NCI-H2196 treated with DMSO at 0.1 percent for 48 hours (cell line): Measurements from ENCODE around the gene AKR1E2.
A peak's percentile ranks its signal among the peaks of the same experiment; 100 is the strongest.

Experiments used
- DNase-seq: peaks from one replicate; lab custom pipeline; 2025; ENCODE audit not compliant: unreplicated experiment; lab: John Stamatoyannopoulos, UW

Gene AKR1E2

GRCh38 chr10:4843525-4844180 is 17.6 kb downstream of the AKR1E2 start:
- DNase-seq, result no peak

DNA sequence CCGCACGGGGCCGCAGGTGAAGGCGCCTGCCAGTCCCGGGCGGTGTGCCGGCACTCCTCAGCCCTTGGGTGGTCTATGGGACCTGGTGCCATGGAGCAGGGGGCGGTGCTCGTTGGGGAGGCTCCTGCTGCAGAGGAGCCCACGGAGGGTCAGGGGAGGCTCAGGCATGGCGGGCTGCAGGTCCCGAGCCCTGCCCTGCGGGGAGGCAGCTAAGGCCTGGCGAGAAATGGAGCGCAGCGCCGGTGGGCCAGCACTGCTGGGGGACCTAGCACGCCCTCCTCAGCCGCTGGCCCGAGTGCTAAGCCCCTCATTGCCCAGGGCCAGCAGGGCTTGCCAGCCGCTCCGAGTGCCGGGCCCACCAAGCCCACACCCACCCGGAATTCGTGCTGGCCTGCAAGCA is 18.9 kb downstream of the AKR1E2 start:
- no peak for DNase-seq

GRCh38 chr10:4845766-4846165 is 19.8 kb downstream of the AKR1E2 start:
- DNase-seq, result no peak

GRCh38 chr10:4846775-4847174 is 20.8 kb downstream of the AKR1E2 start:
- DNase-seq, result no peak

DNA sequence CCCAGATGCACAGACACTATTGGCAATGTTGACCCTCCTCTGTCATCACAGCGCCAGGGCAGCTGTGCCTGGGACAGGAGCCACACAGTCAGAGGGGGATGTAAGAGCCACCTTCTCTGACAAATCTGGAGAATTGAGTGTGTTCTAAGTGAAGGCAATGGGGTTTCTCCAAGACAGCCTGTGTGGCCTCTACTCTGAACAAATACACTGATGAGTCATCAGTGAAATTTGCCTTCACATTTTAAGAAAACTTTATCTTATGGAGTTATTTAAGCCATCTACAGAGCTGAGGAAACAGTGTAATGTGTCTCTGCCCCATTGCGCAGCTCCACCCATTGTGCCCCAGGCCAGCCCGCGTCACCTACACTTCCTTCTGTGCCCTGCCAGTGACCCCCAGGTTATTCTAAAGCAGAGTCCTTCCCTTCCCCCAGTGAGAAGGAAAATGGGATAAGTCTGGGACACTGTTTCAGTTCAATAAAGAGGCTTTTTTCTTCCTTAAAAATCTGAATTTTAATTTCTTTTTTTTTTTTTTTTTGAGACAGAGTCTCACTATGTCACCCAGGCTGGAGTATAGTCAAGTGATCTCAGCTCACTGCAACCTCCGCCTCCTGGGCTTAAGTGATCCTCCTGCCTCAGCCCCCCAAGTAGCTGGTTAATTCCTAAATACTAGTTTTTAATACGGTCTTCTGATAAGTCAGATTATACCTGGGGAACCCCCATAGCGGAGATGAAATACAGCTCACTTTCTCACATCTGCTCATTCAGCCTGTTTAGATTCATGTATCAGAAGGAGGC is 21.8 kb downstream of the AKR1E2 start:
- DNase-seq, result no peak

GRCh38 chr10:4848356-4849041 is 22.5 kb downstream of the AKR1E2 start:
- DNase-seq, result no peak

DNA sequence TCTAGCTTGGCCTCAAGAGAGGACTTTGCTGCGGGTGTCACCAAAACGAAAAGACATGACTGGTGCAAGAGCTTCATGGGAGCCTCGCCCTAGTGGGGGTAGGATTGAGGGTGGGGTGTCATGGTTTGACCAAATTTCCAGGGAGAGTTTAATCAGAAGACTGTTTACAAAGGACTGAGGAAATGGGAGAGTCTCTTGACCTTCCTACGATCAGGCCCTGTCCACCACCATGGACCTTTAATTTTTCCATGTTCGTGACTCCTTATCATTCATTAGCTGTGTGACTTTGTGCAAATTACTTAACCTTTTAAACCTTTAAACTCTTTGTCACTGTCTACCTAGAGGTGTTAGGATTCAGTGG is 23.0 kb downstream of the AKR1E2 start:
- DNase-seq, result no peak

DNA sequence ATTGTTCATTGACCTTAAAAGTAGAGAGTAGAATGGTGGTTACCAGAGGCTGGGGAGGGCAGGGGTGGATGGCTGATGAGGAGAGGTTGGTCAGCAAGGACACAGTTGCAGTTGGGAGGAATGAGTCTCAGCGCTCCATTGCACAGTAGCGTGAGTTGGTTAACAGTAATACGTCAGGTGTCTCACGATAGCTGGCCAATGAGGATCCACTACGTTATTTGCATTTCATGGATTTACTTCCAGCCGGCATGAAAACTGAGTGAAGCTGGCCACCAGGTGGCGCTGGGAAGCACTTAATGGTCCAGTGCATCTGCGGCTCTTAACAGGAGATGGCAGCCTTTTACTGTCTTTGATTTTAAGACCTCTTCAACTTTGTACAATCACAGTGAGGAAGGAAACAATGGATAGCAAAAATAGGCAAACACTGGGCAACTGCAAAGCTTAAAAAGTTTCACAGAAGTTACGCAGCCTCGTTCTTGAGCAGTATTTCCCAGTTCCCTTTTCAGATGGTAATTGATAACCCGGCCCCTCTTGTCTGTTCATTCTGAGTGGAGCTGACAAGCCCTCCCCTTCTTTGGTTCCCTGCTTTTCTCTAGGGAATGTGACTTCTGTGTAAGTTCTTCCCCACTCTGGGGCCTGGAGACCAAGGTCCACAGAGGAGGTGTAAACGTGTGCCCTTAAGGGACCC is 23.7 kb downstream of the AKR1E2 start:
- peak; percentile 30 for DNase-seq

- no peak for DNase-seq
Observed at GRCh38 chr10:4850397-4850796, 24.4 kb downstream of the AKR1E2 start.

- no peak for DNase-seq
Observed at GRCh38 chr10:4851176-4851575, 25.2 kb downstream of the AKR1E2 start.

DNA sequence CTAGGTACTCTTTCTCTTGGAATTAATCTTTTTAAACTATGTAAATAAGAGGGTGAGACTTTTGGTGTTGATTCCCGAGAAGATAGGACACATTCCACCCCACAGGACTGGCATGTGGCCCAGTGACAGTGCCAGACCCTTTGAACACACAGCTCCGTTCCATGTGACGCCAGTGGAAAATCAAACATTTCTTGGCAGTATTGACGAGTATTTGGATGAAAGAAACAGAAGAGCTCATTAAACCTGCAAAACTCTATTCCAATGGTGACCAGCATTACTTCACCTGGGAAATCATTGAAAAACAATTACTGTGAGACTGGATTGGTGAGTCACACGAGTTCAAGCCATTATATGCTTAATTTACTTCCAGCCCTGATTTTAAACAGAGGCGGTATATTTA is 25.8 kb downstream of the AKR1E2 start:
- DNase-seq, result no peak

- no peak for DNase-seq
Observed at GRCh38 chr10:4865945-4866661, 40.1 kb downstream of the AKR1E2 start.

DNA sequence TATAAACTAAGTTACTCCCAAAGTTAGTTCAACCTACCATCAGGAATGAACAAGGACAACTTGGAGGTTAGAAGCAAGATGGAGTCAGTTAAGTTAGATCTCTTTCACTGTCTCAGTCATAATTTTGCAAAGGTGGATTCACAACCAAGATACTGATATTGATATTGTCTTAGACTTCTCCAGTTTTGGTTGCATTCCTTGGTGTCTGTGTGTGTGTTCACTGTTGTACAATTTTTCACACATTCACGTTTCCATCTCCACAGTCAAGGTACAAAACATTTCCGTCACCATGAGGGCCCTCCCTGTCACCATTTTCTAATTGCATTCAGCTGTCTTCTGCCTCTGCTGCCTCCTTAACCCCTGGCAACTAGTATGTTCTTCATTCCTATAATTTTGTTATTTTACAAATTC is 41.1 kb downstream of the AKR1E2 start:
- DNase-seq, result no peak

DNA sequence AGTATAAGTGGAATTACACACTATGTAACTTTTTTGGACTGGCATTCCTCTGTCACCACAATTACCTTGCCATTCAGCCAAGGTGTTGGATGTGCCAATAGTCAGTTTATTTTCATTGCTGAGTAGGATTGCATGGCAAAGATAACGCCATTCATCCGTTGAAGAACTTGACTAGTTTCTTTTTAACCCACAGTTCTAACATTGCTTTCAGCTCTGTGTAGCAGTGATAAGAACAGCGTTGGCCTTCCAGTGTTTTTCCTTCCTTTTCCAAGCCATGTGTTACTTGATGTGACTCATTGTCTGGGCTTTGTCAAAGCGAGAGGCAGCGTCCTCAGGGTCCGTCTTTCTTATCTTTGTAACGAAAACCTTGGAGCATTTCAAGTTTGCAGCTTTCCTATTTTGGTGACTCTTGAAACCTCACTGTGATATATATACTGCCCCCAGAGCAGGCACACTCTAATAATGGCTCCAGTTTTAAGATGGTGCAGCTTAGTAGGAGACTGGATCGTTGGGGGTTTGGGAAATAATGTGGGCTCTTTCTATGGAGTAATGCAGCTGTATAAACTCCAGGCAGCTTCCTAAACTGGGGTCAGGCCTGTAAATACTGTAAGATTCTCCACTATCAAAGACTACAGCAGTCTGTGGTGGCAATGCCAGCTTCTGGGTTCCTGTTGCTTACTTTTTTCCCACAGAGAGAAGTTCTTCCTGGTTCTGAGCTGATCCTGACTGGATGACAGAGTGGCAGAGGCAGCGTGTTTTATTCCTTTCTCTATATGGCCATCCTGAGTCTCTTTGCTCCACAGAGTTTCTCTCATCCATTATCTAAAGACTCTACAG is 41.7 kb downstream of the AKR1E2 start:
- no peak for DNase-seq

- DNase-seq, result no peak
Observed at GRCh38 chr10:4868357-4868657, 42.3 kb downstream of the AKR1E2 start.

GRCh38 chr10:4882704-4883078 is 56.7 kb downstream of the AKR1E2 start:
- DNase-seq, result no peak

DNA sequence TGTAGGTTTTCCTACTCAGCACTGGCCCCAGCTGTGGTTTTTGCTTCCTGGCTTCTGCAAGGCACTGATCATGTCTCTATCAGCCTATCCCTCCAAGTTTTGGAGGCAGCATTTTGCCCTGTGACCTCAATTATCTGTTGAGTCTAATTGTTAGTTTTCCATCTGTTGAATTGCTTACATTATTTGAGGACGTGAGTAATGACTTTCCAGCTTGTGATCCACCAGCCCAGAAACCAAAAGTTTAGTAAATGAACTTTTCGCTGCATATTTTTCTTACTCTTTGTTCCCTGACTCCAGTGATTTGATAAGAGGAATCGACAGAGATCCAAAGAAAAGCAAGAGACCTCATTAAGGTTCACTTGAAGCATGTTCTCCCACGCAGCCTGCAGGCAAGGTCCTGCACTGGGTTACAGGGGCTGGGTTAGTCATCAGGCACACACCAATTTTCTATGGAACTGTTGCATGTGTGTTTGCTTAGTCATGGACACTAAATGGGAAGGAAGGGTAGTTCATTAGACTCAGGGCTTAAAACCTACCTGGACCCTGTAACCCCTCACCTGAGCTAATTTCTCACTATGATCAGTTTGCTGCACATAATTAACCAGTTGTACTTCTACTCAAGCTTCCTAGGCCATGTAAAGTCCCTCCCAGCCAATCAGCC is 57.2 kb downstream of the AKR1E2 start:
- no peak for DNase-seq

- no peak for DNase-seq
Observed at GRCh38 chr10:4885162-4885561, 59.2 kb downstream of the AKR1E2 start.

- DNase-seq, result no peak
Observed at GRCh38 chr10:4887501-4887900, 61.5 kb downstream of the AKR1E2 start.

- no peak for DNase-seq
Observed at GRCh38 chr10:4888236-4888635, 62.2 kb downstream of the AKR1E2 start.
